ENCODE results near the gene SUCLG2. TPM values are rescaled to one million over a fixed set of nuclear protein-coding genes. Genes with fewer than 3 reads are reported as not detected.
A peak's percentile ranks its signal among the peaks of the same experiment; 100 is the strongest.

Gene SUCLG2
- total RNA-seq, 1 experiment from 2014 or later, result 22.3 TPM

GRCh38 chr3:67610458-67610857 lies 44.0 kb downstream of the SUCLG2 start:
- H3K4me1 ChIP-seq (ENCODE audit: insufficient read depth, low read length), result peaks cover 22% of the 10 kb centered on the region
- ChIA-PET CTCF (no interaction called here), POLR2A (ENCODE audit: unreplicated experiment) (no interaction called here)
- H3K27ac ChIP-seq (ENCODE audit: low read length), result peak overlapping the region; percentile 92
- H3K79me2 ChIP-seq (ENCODE audit: low read length), result no peaks in the 10 kb centered on the region
- ATAC-seq, result peak; percentile 84
- no peaks in the 10 kb centered on the region for H3K27me3 ChIP-seq (ENCODE audit: low read length)
- H2AFZ ChIP-seq (ENCODE audit: low read length), result no peak overlapping the region
- no TSS peak for BruUV-seq (replicated peaks)
- peak; percentile 74 for DNase-seq
- H3K4me3 ChIP-seq (ENCODE audit: low read length), result no peak overlapping the region
- H3K9ac ChIP-seq (ENCODE audit: low read length), result peak overlapping the region; percentile 57
- peak overlapping the region; percentile 53 for H3K4me2 ChIP-seq (ENCODE audit: low read length)
- no peaks in the 10 kb centered on the region for H3K9me2 ChIP-seq (replicated peaks; ENCODE audit: low read length)
- peaks cover 16% of the 10 kb centered on the region for H3K36me3 ChIP-seq (ENCODE audit: low read depth, low read length)
- no peaks in the 10 kb centered on the region for H3F3A ChIP-seq (ENCODE audit: low read length, unreplicated experiment)
- no peaks in the 10 kb centered on the region for H3K9me3 ChIP-seq (ENCODE audit: low read length)
- TF ChIP-seq EZH2 (IDR thresholded peaks at IDR 0.05; ENCODE audit: low read length, unreplicated experiment), result no peak
- H4K20me1 ChIP-seq (ENCODE audit: low read length), result no peaks in the 10 kb centered on the region
- intact Hi-C loops (cut with micrococcal nuclease), result loop anchor here (1.0 kb wide), 3 partner anchors 37 to 109 kb away; no protein-coding TSS in a partner anchor

GRCh38 chr3:67609709-67610108 lies 44.7 kb downstream of the SUCLG2 start:
- Histone ChIP-seq H3K4me2 (ENCODE audit: low read length) (peak overlapping the region; percentile 53), H3K4me3 (ENCODE audit: low read length) (no peak overlapping the region), H3K9me2 (replicated peaks; ENCODE audit: low read length) (no peaks in the 10 kb centered on the region), H3K27me3 (ENCODE audit: low read length) (no peaks in the 10 kb centered on the region), H3K36me3 (ENCODE audit: low read depth, low read length) (peaks cover 16% of the 10 kb centered on the region), H3F3A (ENCODE audit: low read length, unreplicated experiment) (no peaks in the 10 kb centered on the region), H3K9ac (ENCODE audit: low read length) (peak overlapping the region; percentile 57), H2AFZ (ENCODE audit: low read length) (no peak overlapping the region), H3K9me3 (ENCODE audit: low read length) (no peaks in the 10 kb centered on the region), H3K79me2 (ENCODE audit: low read length) (no peaks in the 10 kb centered on the region), H3K27ac (ENCODE audit: low read length) (peak overlapping the region; percentile 92), H3K4me1 (ENCODE audit: insufficient read depth, low read length) (peaks cover 30% of the 10 kb centered on the region), H4K20me1 (ENCODE audit: low read length) (no peaks in the 10 kb centered on the region)
- intact Hi-C loops (cut with micrococcal nuclease), result loop anchor here (1.0 to 10.0 kb wide), 5 partner anchors 38 to 225 kb away; no protein-coding TSS in a partner anchor
- ChIA-PET CTCF (no interaction called here), POLR2A (ENCODE audit: unreplicated experiment) (no interaction called here)
- TF ChIP-seq EZH2 (IDR thresholded peaks at IDR 0.05; ENCODE audit: low read length, unreplicated experiment), result no peak
- TF ChIP-seq EZH2phosphoT487 (IDR thresholded peaks at IDR 0.05; ENCODE audit: borderline replicate concordance, low read length), result no peak
- no peak for TF ChIP-seq CTCF (conservative IDR thresholded peaks at IDR 0.05; ENCODE audit: low read depth, low read length)
- ATAC-seq, result no peak
- no TSS peak for BruUV-seq (replicated peaks)
- DNase-seq, result no peak

GRCh38 chr3:67608034-67608433 lies 46.4 kb downstream of the SUCLG2 start:
- no peaks in the 10 kb centered on the region for H4K20me1 ChIP-seq (ENCODE audit: low read length)
- no peak overlapping the region for H3K4me3 ChIP-seq (ENCODE audit: low read length)
- H3K9ac ChIP-seq (ENCODE audit: low read length), result no peak overlapping the region
- ATAC-seq, result no peak
- ChIA-PET CTCF (no interaction called here), POLR2A (ENCODE audit: unreplicated experiment) (no interaction called here)
- H3K9me3 ChIP-seq (ENCODE audit: low read length), result no peaks in the 10 kb centered on the region
- peaks cover 8% of the 10 kb centered on the region; the same call in 1 of the 2 replicates for H3K79me2 ChIP-seq (ENCODE audit: low read length)
- no peaks in the 10 kb centered on the region for H3K27me3 ChIP-seq (ENCODE audit: low read length)
- H2AFZ ChIP-seq (ENCODE audit: low read length), result no peak overlapping the region
- intact Hi-C loops (cut with micrococcal nuclease), result loop anchor here (10.0 kb wide), 2 partner anchors 143 to 223 kb away; no protein-coding TSS in a partner anchor
- H3F3A ChIP-seq (ENCODE audit: low read length, unreplicated experiment), result no peaks in the 10 kb centered on the region
- no peak overlapping the region for H3K4me2 ChIP-seq (ENCODE audit: low read length)
- peaks cover 22% of the 10 kb centered on the region for H3K36me3 ChIP-seq (ENCODE audit: low read depth, low read length)
- peaks cover 42% of the 10 kb centered on the region for H3K4me1 ChIP-seq (ENCODE audit: insufficient read depth, low read length)
- no TSS peak for BruUV-seq (replicated peaks)
- no peak for DNase-seq
- H3K27ac ChIP-seq (ENCODE audit: low read length), result no peak overlapping the region
- TF ChIP-seq EZH2phosphoT487 (IDR thresholded peaks at IDR 0.05; ENCODE audit: borderline replicate concordance, low read length) (no peak), CTCF (conservative IDR thresholded peaks at IDR 0.05; ENCODE audit: low read depth, low read length) (no peak), EZH2 (IDR thresholded peaks at IDR 0.05; ENCODE audit: low read length, unreplicated experiment) (no peak)
- H3K9me2 ChIP-seq (replicated peaks; ENCODE audit: low read length), result no peaks in the 10 kb centered on the region
